H4 (cell line): ENCODE results near the gene VEZF1. TPM values are rescaled to one million over a fixed set of nuclear protein-coding genes. Genes with fewer than 3 reads are reported as not detected.
A peak's percentile ranks its signal among the peaks of the same experiment; 100 is the strongest.
"Not testable (repeated sequence)": the region's sequence is repeated elsewhere in the genome, so short reads cannot be mapped to it uniquely, and the experiment has no call there.

Experiments used
- DNase-seq: peaks from one replicate; pipeline ENCODE4 v3.0.0-alpha.2; 2015; ENCODE audit warnings: low spot score
- total RNA-seq: library from RNA; depleted of rRNA; stranded (reverse); fragments of >200 nt; shearing (Covaris generic); gene quantifications from 2 replicates; pipeline ENCODE4 v1.2.3, GENCODE V29; 2014

The VEZF1 gene
- total RNA-seq, 1 experiment from 2014 or later = 60.6 TPM

DNA sequence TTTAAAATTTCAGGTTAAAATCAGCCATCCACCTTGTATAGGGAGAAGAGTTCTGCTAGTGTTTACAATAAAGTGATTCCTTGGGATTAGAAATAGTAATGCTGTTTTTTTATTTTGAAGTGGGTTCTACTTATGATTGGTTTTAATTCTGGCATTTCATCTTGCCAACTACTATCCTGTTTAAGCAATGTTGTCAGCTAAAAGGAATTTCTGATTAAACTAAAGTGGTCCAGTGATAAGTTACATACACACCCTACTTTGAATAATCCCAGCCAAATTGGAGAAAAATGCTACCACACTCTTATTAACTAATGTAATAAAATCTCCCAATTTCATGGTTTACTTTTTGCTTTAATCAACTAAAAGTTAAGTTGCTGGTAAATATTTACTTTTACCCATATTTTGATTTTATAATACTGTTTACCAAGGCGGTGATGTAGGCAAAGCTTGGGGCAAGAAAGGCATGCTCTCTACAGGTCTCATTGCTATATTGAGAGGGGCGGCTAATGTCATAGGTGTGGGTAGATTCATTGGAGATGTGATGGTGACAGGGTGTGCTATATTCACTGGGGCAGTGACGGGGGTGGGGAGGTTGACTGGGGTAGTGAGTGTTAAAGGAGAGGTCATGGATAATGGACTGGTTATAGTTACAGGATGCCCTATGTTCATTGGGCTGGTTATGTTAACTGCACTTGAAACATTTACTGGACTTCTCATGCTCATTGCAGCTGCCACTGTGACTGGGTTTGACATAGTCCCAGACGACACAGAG lies 13.8 kb downstream of the VEZF1 start:
- not testable (repeated sequence) for DNase-seq

- DNase-seq = no peak
Observed at GRCh38 chr17:57972151-57972550, 15.9 kb downstream of the VEZF1 start.

GRCh38 chr17:57971572-57971971 lies 16.5 kb downstream of the VEZF1 start:
- DNase-seq = no peak

DNA sequence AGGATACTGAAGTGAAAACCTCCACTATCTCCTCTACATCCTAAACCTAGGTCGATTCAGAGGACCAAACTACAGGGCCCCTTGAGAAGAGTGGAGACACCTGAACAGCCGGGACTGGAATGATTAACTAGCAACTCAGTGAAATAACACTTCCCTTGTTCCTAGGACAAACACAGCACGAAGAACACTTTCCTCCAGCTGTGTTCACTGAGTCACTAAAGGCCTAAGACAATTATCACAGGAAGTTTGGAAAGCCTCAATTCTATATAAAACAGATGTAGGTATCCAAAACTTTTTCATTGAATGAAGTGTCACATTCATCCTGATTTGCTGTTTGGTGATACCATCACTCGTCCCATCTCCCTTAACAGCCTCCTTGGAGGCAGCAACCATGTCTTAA lies 17.3 kb downstream of the VEZF1 start:
- no peak for DNase-seq

DNA sequence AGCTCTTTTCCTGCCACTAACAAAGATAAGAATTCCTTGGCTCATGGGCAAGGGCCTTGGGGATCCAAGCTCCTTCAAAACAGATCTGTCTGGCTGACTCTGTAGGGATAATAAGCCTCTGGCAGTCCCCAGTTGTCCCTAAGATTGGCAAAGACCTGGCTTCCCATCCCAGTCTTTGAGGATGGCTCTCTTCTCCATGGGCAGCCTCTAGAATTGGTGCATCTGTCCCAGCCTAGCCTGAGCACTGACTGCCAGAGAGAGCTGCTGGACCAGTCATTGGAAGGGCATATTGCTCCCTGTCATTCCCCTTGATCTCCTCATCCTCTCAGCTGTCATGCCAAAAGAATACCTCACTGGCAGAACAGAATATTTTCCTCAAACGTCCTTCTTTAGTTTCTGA lies 19.6 kb downstream of the VEZF1 start:
- DNase-seq = no peak

DNA sequence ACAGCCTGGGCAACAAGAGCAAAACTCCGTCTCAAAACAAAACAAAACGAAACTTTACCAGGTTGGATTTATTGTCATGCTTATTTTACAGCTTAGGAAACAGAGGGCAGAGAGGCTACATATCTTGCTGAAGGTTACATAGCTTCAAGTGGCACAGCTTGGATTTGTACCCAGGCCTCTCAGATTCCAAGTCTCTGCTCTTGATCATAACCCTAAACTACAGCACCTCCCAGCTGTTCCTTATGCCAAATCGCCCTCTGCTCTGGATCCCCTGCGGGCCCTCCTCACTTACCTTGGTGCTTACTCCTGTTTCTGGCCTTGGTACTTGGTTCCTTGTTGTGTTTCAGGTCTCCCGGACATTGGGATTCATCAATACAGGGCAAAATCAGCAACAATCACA lies 21.2 kb downstream of the VEZF1 start:
- DNase-seq = no peak

- no peak for DNase-seq
Observed at GRCh38 chr17:57966246-57966645, 21.8 kb downstream of the VEZF1 start.

DNA sequence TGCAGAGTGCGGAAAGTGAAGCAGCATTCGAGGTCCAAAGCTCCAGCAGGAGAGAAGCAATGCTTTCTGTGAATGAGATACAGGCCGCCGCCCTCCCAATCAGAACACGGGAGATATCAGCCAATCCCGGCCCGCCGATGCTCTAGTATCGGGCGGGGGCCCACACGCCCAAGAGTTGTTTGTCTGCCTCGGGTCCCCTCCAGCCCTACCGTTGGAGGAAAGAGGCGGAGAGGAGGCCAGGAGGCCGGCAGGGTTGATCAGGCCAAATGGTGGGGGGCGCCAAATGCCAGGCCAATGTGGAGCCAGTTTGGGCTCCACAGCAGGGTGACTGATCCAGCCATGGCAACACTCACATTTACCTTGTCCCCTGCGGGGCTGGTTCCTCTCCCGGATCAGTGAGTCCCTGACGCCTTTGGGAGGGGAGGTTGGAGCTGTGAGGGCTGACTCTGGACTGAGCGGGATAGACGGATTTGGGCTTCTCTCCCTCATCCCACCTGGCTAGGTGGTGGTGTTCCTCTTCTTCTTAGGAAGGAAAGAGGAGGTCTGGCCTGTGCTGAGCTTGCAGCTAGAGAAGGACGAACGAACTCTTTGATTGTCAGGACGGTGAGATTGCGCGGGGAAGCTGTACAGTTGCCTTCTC lies 22.4 kb downstream of the VEZF1 start:
- DNase-seq = no peak

DNA sequence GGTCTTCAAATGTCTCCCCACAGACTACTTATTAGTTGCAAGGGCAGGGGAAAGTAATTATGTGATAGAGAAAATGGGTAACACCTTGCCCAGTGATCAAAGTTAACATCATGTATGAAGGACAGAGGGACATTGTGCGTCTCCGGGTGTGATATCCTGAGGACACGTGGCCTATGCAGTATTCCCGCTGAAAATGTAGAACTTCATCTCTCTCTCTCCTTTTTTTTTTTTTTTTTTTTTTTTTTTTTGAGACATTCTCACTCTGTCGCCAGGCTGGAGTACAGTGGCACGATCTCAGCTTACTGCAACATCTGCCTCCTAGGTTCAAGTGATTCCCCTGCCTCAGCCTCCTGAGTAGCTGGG lies 24.9 kb downstream of the VEZF1 start:
- no peak for DNase-seq

DNA sequence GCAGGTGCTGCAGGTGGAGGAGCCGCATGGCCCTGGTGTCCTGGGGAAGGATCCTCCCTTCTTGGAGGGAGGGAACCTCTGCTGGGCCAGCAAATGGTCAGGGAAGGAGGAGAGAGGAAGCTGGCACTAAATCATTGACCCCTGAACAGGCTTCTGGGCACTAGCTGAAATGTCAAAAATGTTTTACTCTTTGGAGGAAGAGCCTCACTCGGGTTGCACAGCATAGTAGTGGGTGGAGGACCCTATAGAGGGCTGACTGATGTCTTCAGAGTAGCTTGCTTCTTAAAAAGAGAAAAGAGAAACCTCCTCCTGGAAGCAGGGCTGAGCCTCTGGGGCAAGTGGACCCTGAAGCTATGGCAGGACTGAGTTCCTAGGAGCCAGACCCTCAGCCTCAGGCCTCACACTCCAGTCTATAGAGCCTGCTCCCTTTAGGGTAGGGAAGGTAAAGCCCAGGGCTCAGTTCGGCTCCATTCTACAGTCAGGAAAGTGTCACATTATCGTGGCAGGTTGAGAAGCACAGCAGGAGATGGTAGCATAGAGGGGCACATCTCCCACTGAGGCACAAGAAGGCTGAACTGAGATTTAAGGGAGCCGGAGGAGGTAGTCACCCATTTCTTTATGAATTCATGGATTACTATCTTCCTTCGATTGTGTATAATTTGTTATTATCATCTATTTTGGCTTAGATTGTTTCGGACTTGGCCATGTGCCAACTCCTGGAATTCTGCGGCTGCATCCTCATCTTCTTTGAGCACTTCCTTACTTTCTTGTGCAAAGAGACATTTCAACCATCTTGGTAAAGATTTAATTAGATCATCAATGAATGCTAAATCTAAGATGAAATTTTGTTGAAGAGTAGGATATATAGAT lies 25.5 kb downstream of the VEZF1 start:
- no peak for DNase-seq

GRCh38 chr17:57959929-57960328 lies 28.1 kb downstream of the VEZF1 start:
- DNase-seq = no peak

GRCh38 chr17:57958391-57958790 lies 29.7 kb downstream of the VEZF1 start:
- not testable (repeated sequence) for DNase-seq

GRCh38 chr17:57957886-57958285 lies 30.2 kb downstream of the VEZF1 start:
- DNase-seq = no peak

DNA sequence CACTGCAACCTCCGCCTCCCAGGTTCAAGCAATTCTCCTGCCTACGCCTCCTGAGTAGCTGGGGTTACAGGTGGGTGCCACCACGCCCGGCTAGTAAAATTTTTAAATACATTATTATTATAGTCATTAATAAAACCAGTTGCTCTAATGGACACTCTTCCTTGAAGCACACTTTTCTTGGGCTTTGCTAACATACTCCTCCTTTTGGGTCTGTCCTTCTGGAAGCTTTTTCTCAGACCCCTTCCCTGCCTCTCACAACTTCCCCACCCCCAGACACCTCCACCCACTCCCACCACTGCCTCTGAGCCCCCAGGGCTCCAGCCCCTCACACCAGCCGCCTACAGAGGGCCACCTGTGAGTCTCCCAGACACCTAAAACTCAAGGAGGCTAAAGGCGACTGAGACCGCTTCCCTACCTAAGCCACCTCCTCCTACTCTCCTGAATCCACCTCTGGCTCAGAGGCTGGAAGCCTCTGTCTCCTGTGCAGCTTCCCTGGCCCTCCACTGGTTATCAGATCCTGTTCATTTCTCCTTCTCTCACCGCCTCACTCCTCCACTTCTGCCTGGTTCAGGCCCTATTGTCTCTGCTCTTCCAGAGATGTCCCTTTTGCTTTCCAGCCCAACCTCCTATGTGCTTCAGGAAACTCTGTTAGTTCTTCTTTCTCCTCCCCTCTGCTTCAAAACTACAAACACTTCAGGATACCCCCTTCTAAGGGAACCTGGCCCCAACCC lies 30.8 kb downstream of the VEZF1 start:
- no peak for DNase-seq

GRCh38 chr17:57956291-57957119 lies 31.5 kb downstream of the VEZF1 start:
- DNase-seq = no peak

GRCh38 chr17:57955183-57955931 lies 32.7 kb downstream of the VEZF1 start, which contains the start of gene CUEDC1:
Gene CUEDC1, minus strand, starts transcription at chr17:57955412. Its CDS starts 69,848 bp downstream, at chr17:57885564.
- no peak for DNase-seq

GRCh38 chr17:57954397-57955182 lies 33.5 kb downstream of the VEZF1 start:
- peak; percentile 81 for DNase-seq

GRCh38 chr17:57953705-57954396 lies 34.2 kb downstream of the VEZF1 start:
- DNase-seq = no peak

DNA sequence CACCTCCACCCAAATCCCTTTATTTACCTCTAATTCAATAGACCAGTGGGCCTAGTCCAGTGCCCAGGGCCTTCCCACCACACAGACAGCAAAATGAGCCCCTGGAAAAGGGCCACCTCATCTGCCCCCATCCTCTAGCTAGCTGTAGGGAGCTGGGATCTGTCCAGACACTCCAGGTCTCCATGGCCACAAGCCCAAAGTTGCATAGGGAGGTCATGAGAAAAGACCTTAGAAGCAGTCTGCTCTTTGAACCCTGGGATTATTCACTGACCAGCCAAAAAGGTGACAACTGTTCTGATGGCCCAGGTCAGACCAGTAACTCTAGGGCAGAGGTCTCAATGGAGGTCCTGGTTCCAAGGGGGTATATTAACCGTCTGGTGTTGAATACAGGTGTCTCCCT lies 34.8 kb downstream of the VEZF1 start:
- no peak for DNase-seq
